AG09309 (cell line): ENCODE data around the gene CEACAM6.
A peak's percentile ranks its signal among the peaks of the same experiment; 100 is the strongest.
"Not testable (repeated sequence)": the region's sequence is repeated elsewhere in the genome, so short reads cannot be mapped to it uniquely, and the experiment has no call there.

Source experiments
- DNase-seq: peaks from one replicate; pipeline ENCODE4 v3.0.0-alpha.2; 2010; ENCODE audit warnings: low read depth
- H3K4me3 ChIP-seq: 2 replicates; pipeline ENCODE4 v1.5.1; 2011; ENCODE audit warnings: mild to moderate bottlenecking, low read depth, low read length, moderate library complexity; ENCODE audit not compliant: control insufficient read depth
- CTCF ChIP-seq: IDR thresholded peaks from 2 replicates; pipeline ENCODE4 v1.5.1; 2011; ENCODE audit warnings: mild to moderate bottlenecking, low read depth, low read length, inconsistent platforms; ENCODE audit not compliant: insufficient read depth, control insufficient read depth; ENCODE audit errors: missing control alignments

Gene CEACAM6

DNA sequence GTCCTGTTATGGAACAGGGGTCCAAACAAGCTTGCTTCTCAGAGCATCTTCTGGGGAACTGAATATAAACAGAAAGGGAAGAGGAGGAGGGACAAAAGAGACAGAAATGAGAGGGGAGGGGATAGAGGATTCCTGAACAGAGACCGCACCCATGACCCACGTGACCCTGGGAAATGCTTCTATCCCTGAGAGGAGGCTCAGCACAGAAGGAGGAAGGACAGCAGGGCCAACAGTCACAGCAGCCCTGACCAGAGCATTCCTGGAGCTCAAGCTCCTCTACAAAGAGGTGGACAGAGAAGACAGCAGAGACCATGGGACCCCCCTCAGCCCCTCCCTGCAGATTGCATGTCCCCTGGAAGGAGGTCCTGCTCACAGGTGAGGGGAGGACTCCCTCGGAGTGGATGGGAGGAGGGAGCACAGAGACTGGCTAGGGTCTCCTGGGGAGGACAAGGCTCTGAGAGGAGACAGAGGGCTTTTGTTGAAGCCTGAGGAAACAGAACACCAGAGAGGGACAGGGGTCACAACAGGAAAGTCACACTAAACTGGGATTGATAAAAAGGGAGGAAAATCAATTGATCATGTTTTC, at the start of gene CEACAM6:
Gene CEACAM6 (plus strand): TSS at position 203 of the 586 bp plus-strand sequence. CDS start 109 bp downstream, at position 312.
- no peak for DNase-seq
- H3K4me3 ChIP-seq, result no peak within 1 kb of the TSS
- no peak for TF ChIP-seq CTCF

- H3K4me3 ChIP-seq, result no peak overlapping the region
- peak; percentile 53 for TF ChIP-seq CTCF
Measured at GRCh38 chr19:41706741-41707501, 48.4 kb upstream of the CEACAM6 start.

DNA sequence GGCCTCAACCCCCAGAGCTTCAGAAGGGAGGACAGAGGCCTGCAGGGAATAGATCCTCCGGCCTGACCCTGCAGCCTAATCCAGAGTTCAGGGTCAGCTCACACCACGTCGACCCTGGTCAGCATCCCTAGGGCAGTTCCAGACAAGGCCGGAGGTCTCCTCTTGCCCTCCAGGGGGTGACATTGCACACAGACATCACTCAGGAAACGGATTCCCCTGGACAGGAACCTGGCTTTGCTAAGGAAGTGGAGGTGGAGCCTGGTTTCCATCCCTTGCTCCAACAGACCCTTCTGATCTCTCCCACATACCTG, 47.9 kb upstream of the CEACAM6 start:
- no peak for DNase-seq
- no peak for TF ChIP-seq CTCF
- no peak overlapping the region for H3K4me3 ChIP-seq

More at GRCh38 chr19:41706741-41707501, 48.4 kb upstream of the CEACAM6 start:
- no peak for DNase-seq

GRCh38 chr19:41707871-41708371, 47.4 kb upstream of the CEACAM6 start:
- DNase-seq, result no peak
- TF ChIP-seq CTCF, result no peak
- H3K4me3 ChIP-seq, result no peak overlapping the region

DNA sequence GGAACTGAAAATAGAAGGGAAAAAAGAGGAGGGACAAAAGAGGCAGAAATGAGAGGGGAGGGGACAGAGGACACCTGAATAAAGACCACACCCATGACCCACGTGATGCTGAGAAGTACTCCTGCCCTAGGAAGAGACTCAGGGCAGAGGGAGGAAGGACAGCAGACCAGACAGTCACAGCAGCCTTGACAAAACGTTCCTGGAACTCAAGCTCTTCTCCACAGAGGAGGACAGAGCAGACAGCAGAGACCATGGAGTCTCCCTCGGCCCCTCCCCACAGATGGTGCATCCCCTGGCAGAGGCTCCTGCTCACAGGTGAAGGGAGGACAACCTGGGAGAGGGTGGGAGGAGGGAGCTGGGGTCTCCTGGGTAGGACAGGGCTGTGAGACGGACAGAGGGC, 46.8 kb upstream of the CEACAM6 start, which contains the start of gene CEACAM5:
Gene CEACAM5 (plus strand): TSS at position 146 of the 400 bp plus-strand sequence. CDS start 106 bp downstream, at position 252.
- no peak for DNase-seq

DNA sequence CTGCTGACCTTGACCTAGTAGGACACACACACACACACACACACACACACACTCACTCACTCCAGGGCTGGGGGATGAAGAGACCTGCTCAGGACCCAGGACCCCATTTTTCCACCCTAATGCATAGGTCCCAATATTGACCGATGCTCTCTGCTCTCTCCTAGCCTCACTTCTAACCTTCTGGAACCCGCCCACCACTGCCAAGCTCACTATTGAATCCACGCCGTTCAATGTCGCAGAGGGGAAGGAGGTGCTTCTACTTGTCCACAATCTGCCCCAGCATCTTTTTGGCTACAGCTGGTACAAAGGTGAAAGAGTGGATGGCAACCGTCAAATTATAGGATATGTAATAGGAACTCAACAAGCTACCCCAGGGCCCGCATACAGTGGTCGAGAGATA, 45.8 kb upstream of the CEACAM6 start:
- not testable (repeated sequence) for H3K4me3 ChIP-seq, DNase-seq

More for the DNA sequence above, 46.8 kb upstream of the CEACAM6 start, which contains the start of gene CEACAM5:
- no peak within 1 kb of the TSS for H3K4me3 ChIP-seq
- no peak for TF ChIP-seq CTCF

- no peak for TF ChIP-seq CTCF
- H3K4me3 ChIP-seq, result no peak overlapping the region
- DNase-seq, result no peak
Measured at GRCh38 chr19:41709951-41710645, 45.2 kb upstream of the CEACAM6 start.
